Stimulated activated effector memory CD8-positive, alpha-beta T cell treated with anti-CD3 and anti-CD28 coated beads, Interleukin-12 subunit alpha, Interleukin-12 subunit beta, amount 100 ng/mL, for 72 hours (primary cell): ENCODE data around the gene FAM25A.
"Not testable (repeated sequence)": the region's sequence is repeated elsewhere in the genome, so short reads cannot be mapped to it uniquely, and the experiment has no call there.

Experiments
- ATAC-seq: fragments of 150-1000 bp; cut with Tn5 transposase; 2 replicates; pipeline ENCODE4 v1.10.0; 2021
- DNase-seq, 2 donors: peaks; one replicate each; pipeline ENCODE4 v3.0.0; 2021 to 2022; ENCODE audit warnings: low spot score in 2 of 2
- H3K27ac Mint-ChIP-seq: one replicate; pipeline ENCODE4 v1.8.0; 2022; ENCODE audit warnings: mild to moderate bottlenecking, mixed read lengths
- H3K36me3 Mint-ChIP-seq: one replicate; pipeline ENCODE4 v1.8.0; 2022; ENCODE audit warnings: mild to moderate bottlenecking, mixed read lengths
- H3K4me1 Mint-ChIP-seq: one replicate; pipeline ENCODE4 v1.8.0; 2022; ENCODE audit warnings: mixed read lengths
- H3K4me3 Mint-ChIP-seq: one replicate; pipeline ENCODE4 v1.8.0; 2022; ENCODE audit warnings: mild to moderate bottlenecking, mixed read lengths
- H3K9me3 Mint-ChIP-seq: one replicate; pipeline ENCODE4 v1.8.0; 2022; ENCODE audit warnings: mixed read lengths

The FAM25A gene

DNA sequence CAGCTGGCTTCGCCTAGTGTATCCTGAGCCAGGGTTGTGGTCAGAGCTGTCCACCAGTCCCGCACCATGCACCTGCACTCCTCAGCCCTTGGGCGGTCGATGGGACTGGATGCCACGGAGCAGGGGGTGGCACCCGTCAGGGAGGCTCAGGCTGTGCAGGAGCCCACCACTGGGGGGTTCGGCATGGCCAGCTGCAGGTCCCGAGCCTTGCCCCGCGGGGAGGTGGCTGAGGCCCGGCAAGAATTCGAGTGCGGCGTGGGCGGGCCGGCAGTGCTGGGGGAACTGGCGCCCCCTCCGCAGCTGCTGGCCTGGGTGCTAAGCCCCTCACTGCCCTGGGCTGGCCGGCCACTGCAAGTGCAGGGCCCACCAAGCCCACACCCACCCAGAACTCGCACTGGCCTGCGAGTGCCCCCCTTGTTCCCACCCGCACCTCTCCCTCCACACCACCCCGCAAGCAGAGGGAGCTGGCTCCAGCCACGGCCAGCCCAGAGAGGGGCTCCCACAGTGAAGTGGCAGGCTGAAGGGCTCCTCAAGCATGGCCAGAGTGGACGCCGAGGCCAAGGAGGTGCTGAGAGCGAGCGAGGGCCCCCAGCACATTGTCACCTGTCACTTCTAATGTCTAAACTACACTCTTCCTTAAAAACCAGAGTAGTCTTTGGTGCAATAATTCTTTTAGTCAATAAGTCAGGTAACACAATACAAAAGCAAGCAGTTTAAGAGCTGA is 11.0 kb downstream of the FAM25A start:
- Mint-ChIP-seq H3K27ac (no peak overlapping the region), H3K9me3 (no peaks in the 10 kb centered on the region), H3K4me3 (no peak overlapping the region), H3K36me3 (no peaks in the 10 kb centered on the region), H3K4me1 (no peaks in the 10 kb centered on the region)
- ATAC-seq (no peak), DNase-seq (no peak)

DNA sequence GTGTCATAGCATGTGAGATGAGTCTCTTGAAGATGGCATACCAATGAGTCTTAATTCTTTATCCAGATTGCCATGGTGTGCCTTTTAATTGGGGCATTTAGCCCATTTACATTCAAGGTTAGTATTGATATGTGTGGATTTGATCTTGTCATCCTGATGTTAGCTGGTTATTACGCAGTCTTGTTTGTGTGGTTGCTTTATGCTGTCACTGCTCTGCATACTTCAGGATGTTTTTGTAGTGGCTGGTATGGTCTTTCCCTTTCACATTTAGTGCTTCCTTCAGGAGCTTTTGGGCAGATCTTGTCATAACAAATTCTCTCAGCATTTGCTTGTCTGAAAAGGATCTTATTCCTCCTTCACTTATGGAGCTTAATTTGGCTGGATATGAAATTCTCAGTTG is 16.5 kb downstream of the FAM25A start:
- H3K9me3 Mint-ChIP-seq = no peaks in the 10 kb centered on the region
- H3K4me1 Mint-ChIP-seq = no peaks in the 10 kb centered on the region
- peak; percentile 60 for ATAC-seq
- H3K36me3 Mint-ChIP-seq = no peaks in the 10 kb centered on the region
- H3K27ac Mint-ChIP-seq = no peak overlapping the region
- no peak for DNase-seq
- H3K4me3 Mint-ChIP-seq = no peak overlapping the region

DNA sequence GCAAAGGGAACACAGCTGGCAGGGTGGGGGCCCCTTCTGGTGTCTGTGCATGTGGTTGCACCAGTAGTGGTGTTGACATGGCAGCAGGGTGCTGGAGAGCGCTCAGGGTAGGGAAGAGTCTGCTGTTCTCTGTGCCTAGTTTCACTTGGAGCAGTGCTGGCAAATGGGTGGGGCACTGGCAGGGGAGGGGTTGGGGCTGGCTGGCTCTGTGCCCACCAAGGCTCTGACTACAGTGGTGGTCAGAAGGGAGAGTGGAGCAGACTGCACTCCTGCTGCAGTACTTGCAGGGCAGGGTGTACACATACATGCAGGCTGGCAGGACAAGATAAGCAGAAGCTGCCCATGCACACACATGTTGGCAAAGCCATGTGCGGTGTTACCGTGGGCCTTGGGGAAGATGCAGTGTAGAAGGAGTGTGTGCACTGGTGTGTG is 18.2 kb downstream of the FAM25A start:
- H3K4me1 Mint-ChIP-seq = no peaks in the 10 kb centered on the region

DNA sequence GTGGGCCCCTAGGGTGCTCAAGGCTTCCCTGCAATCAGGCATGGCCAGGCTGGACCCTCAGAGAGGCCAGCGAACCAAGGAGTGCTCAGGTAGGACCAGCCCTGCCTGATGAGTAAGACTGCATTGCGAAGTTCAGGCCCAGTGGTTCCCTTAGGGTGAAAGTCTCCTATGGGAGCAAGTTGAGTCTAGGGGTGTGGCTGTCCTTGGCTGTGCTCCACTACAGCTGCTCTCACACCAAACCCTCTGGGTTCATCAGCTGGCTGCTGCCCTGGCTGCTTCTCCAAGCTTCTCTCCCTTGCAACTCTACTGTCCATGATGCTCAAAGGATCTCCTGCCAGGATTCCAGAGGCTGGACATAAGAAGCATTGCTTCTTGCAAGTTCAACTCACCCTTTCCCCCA is 18.7 kb downstream of the FAM25A start:
- H3K4me3 Mint-ChIP-seq = no peak overlapping the region
- H3K27ac Mint-ChIP-seq = no peak overlapping the region
- H3K9me3 Mint-ChIP-seq = no peaks in the 10 kb centered on the region
- H3K4me1 Mint-ChIP-seq = no peaks in the 10 kb centered on the region
- ATAC-seq = peak; percentile 8
- DNase-seq = no peak
- peaks cover 13% of the 10 kb centered on the region for H3K36me3 Mint-ChIP-seq

More for the DNA sequence above, 18.2 kb downstream of the FAM25A start:
- Mint-ChIP-seq H3K4me3 (no peak overlapping the region), H3K9me3 (no peaks in the 10 kb centered on the region), H3K36me3 (peaks cover 11% of the 10 kb centered on the region), H3K27ac (no peak overlapping the region)
- ATAC-seq (peak; percentile 51), DNase-seq (no peak)

DNA sequence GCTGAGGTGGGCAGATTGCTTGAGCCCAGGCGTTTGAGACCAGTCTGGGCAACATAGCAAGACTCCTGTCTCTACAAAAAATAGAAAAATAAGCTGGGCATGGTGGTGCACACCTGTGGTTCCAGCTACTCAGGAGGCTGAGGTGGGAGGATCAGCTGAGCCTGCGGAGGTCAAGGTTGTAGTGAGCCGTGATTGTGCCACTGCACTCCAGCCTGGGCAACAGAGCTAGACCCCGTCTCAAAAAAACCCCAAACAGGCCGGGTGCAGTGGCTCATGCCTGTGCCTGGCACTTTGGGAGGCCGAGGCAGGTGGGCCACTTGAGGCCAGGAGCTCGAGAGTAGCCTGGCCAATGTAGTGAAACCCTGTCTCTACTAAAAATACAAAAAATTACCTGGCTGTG is 23.5 kb downstream of the FAM25A start:
- H3K4me3 Mint-ChIP-seq, ATAC-seq, H3K9me3 Mint-ChIP-seq, DNase-seq, H3K4me1 Mint-ChIP-seq, H3K27ac Mint-ChIP-seq: not testable (repeated sequence)
- peaks cover 21% of the 10 kb centered on the region for H3K36me3 Mint-ChIP-seq

DNA sequence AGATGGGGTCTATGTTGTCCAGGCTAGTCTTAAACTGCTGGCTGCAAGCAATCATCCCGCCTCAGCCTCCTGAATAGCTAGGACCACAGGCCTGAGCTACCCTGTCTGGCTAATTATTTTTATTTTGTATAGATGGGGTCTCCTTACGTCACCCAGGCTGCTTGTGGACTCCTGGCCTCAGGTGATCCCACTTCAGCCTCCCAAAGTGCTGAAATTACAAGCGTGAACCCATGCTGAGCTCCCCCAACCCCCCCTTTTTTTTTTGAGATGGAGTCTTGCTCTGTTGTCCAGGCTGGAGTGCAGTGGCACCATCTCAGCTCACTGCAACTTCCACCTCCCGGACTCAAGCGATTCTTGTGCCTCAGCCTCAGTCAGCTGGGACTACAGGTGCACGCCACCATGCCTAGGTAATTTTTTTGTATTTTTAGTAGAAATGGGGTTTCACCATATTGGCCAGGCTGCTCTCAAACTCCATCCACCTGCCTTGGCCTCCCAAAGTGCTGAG is 25.4 kb downstream of the FAM25A start:
- H3K4me1 Mint-ChIP-seq = no peaks in the 10 kb centered on the region
- peaks cover 21% of the 10 kb centered on the region for H3K36me3 Mint-ChIP-seq
- no peak overlapping the region for H3K4me3 Mint-ChIP-seq
- no peak for ATAC-seq
- no peaks in the 10 kb centered on the region for H3K9me3 Mint-ChIP-seq
- DNase-seq = no peak
- H3K27ac Mint-ChIP-seq = no peak overlapping the region

DNA sequence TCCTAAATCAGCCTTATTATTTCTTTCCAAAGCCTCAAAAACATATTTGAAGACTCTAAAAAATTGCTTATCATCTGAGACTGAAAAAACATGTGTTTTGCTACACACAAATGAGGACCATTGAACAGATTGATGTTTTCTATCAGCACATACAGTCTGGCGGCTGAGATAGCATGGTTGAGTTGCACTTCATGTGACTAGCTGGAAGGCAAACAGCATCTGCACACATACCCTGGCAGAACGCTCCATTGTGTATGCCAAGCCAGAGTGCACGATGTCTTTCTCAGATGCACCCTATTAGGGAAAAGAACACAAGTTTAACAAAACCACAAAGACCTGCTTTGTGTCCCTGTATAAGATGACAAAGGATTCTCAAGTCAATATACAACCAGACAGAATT is 33.0 kb downstream of the FAM25A start:
- ATAC-seq = no peak
- no peak for DNase-seq
- H3K36me3 Mint-ChIP-seq = no peaks in the 10 kb centered on the region
- no peaks in the 10 kb centered on the region for H3K9me3 Mint-ChIP-seq
- no peaks in the 10 kb centered on the region for H3K4me1 Mint-ChIP-seq
- H3K27ac Mint-ChIP-seq = no peak overlapping the region
- H3K4me3 Mint-ChIP-seq = no peak overlapping the region

DNA sequence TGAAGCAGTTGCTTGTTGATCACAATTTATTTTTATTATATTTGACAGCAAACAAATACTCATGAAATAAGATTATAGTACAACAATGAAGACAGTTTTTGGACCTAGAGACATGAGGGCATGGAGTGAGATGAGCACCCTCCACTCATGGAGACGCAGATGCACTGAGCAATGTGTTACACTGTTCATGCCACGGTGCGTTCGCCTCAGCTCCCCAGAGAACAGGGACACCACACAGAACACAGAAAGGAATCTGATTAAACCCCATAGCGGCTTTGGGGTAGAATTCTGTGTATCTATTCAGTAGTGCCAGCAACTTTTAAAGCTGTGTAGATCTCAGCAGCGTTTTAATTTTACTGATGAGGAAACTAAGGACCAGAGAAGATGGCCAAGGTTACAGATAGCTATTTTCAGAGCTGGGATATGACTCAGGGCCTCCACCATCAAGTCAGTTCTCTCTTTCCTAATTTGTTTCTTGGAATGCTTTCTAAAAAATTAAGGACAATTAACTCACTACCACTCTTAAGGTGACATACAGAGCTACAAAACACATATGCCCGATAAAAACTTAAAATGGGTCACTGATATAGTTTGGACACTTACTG is 33.6 kb downstream of the FAM25A start:
- H3K9me3 Mint-ChIP-seq = no peaks in the 10 kb centered on the region
- no peak for ATAC-seq
- DNase-seq = no peak
- no peaks in the 10 kb centered on the region for H3K36me3 Mint-ChIP-seq
- no peaks in the 10 kb centered on the region for H3K4me1 Mint-ChIP-seq
- H3K4me3 Mint-ChIP-seq = no peak overlapping the region
- H3K27ac Mint-ChIP-seq = no peak overlapping the region

DNA sequence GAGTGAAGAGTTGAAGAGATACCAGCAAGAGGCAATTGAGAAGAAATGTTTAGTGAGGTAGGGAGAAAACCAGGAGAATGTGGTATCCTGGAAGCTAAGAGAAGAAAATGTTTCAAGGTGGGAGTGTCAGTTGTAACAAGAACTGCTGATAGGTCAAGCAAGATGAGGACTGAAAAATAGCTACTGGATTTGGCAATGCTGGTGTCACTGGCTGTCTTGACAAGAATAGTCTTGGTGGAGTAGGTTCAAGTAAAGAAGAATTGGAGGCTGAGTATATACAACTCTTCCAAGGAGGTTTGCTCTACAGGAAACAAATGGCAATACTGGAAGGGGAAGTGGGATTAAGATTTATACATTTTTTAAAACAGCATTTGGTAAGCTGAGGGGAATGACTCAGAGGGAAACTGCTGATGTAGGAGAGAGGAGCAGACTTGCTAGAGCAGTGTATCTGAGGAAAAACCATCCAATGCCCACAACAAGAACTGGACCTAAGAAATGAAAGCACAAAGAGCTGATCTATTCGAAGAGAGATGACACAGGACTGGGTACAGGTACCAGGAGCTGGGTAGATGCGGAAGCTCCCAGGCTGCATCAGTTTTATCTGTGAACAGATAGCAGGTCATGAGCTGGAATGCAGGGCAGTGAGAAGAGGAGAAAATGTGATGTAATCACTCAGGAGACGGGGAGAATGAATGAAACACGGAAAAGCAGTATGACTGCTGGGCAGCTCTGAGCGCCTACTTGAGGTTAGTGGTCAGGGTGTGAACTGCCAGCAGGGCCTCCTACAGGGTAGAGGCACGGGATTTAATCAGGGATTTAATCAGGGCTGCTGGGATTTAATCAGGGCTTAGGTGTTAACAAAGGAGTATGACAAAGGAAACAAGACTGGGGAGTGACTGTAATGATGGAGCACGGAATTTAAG is 34.5 kb downstream of the FAM25A start:
- H3K27ac Mint-ChIP-seq = no peak overlapping the region
- no peaks in the 10 kb centered on the region for H3K9me3 Mint-ChIP-seq
- no peak overlapping the region for H3K4me3 Mint-ChIP-seq
- no peaks in the 10 kb centered on the region for H3K36me3 Mint-ChIP-seq
- DNase-seq (peak in 1 of 2 donors; percentile 54), ATAC-seq (peak; percentile 89)
- H3K4me1 Mint-ChIP-seq = no peaks in the 10 kb centered on the region

DNA sequence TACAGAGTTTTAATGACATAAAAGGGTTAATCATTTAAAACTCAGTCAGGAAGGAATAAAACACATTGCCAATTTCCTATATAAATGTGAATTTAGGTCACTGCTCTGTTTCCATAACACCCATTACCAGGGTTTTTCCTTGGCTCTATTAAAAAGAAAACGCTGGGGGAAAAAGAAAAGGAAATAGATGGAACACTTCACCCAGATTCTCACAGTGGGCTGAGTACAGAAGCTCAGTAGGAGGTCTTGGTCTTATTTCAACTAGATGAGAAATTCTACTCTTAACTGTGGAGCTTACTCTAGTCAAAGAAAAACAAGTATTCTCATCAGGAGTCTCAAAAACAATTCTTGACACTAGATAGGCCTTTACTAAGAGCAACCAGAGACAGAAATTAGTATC is 38.1 kb downstream of the FAM25A start:
- H3K4me1 Mint-ChIP-seq = no peaks in the 10 kb centered on the region
- no peak overlapping the region for H3K27ac Mint-ChIP-seq
- DNase-seq (no peak), ATAC-seq (no peak)
- no peaks in the 10 kb centered on the region for H3K9me3 Mint-ChIP-seq
- H3K4me3 Mint-ChIP-seq = no peak overlapping the region
- H3K36me3 Mint-ChIP-seq = no peaks in the 10 kb centered on the region

DNA sequence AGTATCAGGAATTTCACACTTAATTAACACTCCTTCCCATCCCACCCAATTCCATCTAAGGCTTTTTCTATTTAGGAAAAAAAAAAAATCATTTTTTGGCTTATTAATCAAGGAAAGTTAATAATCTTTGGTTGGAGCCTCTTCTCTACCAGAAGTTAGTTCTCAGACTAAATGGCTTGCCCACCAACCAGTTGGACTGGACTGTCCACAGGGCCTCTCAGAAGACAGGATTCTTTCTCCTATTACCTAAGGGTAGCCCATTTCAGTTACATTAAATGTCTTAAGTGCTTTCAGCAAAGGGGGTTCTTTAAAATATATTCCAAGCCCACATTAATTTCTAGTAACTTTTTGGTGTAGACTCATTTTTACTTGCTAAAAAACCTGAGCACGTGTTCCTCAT is 39.3 kb downstream of the FAM25A start:
- H3K36me3 Mint-ChIP-seq = no peaks in the 10 kb centered on the region

DNA sequence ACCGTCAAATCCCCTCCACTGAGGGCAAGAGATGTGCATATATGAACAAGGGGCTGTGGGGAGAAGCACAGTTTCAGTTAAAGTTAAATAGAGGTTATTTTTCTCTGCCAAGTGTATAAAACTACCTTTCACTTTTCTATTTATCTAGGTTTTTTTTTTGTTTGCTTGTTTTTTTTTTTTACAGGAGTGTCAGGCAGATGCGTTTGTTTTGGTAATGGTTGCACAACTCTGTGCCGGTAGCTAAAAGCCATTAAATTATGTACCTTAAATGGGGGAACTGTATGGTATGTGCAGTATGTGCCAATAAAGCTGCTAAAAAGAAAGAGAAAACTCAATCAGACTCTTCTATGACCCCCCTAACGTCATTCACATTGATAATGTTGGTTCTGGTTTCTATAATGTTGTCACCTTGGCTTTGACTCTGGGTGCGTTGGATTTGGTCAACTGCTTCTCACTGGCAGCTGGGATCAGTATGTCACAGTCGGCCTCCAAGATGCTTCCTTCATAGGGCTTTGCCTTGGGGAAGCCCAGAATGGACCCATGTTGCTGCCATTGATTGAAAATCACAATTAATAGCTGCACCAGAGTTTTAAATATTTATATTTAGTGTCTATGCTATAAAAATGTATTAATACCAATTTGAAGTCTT is 40.3 kb downstream of the FAM25A start:
- ATAC-seq (no peak), DNase-seq (no peak)
- Mint-ChIP-seq H3K27ac (no peak overlapping the region), H3K9me3 (no peaks in the 10 kb centered on the region), H3K4me3 (no peak overlapping the region), H3K4me1 (no peaks in the 10 kb centered on the region), H3K36me3 (no peaks in the 10 kb centered on the region)

More for the DNA sequence above, 39.3 kb downstream of the FAM25A start:
- Mint-ChIP-seq H3K27ac (no peak overlapping the region), H3K9me3 (no peaks in the 10 kb centered on the region), H3K4me3 (no peak overlapping the region), H3K4me1 (no peaks in the 10 kb centered on the region)
- ATAC-seq (no peak), DNase-seq (no peak)

DNA sequence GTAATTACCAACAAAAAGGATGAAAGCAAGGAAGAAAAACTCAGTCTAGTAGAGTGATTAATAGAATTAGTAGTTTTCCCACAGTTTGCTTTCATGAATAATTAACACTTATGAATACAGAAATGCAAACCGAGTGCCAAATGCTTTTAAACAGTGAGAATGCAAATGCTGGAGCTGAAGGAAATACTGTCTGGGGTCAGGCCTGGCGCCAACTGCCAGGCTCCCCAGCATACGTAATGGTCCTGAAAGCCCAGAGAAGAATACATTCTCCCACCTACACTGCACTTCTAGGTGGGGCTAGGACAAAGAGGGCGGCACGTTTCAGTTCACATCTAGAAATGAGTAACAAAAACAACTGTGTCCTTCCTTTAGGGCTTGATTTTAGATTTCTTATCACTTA is 44.6 kb downstream of the FAM25A start:
- no peaks in the 10 kb centered on the region for H3K36me3 Mint-ChIP-seq
- ATAC-seq = no peak
- no peak overlapping the region for H3K4me3 Mint-ChIP-seq

DNA sequence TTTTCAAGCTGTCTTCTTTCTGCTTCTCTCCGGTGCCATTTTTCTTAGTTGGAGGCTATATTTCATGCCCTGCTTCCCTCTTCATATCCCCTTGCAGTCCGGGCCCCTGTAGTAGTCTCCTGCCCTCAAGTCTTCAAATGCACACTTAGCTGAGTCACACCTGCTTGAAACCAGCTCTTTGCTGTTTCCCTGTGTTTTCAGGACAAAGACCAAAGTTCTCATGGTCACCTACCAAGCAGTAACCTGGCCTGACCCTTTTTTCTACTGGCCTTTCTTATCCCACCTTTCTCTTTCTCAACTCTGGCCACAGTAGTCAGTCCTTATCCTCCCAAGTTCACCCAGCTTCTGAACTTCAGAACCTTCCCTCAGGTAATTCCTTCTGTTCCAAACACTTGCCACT is 46.1 kb downstream of the FAM25A start:
- Mint-ChIP-seq H3K27ac (peak overlapping the region; percentile 59), H3K9me3 (no peaks in the 10 kb centered on the region), H3K4me1 (peaks cover 6% of the 10 kb centered on the region), H3K36me3 (no peaks in the 10 kb centered on the region), H3K4me3 (no peak overlapping the region)
- DNase-seq = no peak
- no peak for ATAC-seq

More for the DNA sequence above, 44.6 kb downstream of the FAM25A start:
- H3K27ac Mint-ChIP-seq = no peak overlapping the region
- no peaks in the 10 kb centered on the region for H3K9me3 Mint-ChIP-seq
- H3K4me1 Mint-ChIP-seq = peaks cover 6% of the 10 kb centered on the region
- DNase-seq = no peak

DNA sequence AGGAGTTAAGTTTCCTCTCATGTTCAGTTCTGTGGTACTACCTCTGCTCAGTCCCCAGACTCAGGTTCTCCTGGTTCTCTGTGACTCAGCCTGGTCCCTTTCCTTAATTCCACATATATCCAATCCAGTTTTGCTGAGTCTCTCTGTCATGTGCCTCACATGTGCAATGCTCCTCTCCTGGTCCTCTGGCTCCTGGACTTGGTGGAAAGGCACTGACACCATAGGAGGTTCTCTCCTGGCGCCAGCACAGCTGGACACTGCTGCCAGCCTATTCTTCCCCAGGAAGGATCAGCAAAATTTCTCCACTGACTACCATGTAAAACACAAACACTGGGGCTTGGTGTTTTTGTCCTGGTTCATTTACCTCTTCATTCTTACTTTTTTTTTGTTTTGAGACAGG is 46.8 kb downstream of the FAM25A start:
- H3K27ac Mint-ChIP-seq = peak overlapping the region; percentile 59
- H3K4me3 Mint-ChIP-seq = no peak overlapping the region

More for the DNA sequence above, 46.8 kb downstream of the FAM25A start:
- Mint-ChIP-seq H3K9me3 (no peaks in the 10 kb centered on the region), H3K36me3 (no peaks in the 10 kb centered on the region), H3K4me1 (peaks cover 6% of the 10 kb centered on the region)
- no peak for ATAC-seq
- DNase-seq = no peak
